Right lobe of liver (tissue), 6 donors: ENCODE data around the gene HGFAC. TPM values are rescaled to one million over a fixed set of nuclear protein-coding genes. Genes with fewer than 3 reads are reported as not detected.
A peak's percentile ranks its signal among the peaks of the same experiment; 100 is the strongest.

Source experiments
- ATAC-seq, 4 donors: fragments of 200-7000 bp; cut with Tn5 transposase; one replicate each; pipeline ENCODE4 v1.9.1; 2020; ENCODE audit warnings: mild to moderate bottlenecking in 4 of 4, moderate library complexity in 4 of 4
- DNase-seq, 3 donors: peaks; one replicate each; pipeline ENCODE4 v3.0.0-alpha.2; 2020
- H3K27ac ChIP-seq, 3 donors: fragments of 200-600 bp; one replicate each; pipeline ENCODE4 v1.8.0; 2022
- H3K27me3 ChIP-seq, 2 donors: fragments of 200-600 bp; one replicate each; pipeline ENCODE4 v1.8.0; 2022
- H3K36me3 ChIP-seq, 4 donors: fragments of 200-600 bp; sonication (generic) in 1 of 4; one replicate each; pipeline versions ENCODE4 v1.5.1 to v1.8.0; 2017 to 2022; ENCODE audit warnings: control low read depth in 1 of 4
- H3K4me1 ChIP-seq, 4 donors: fragments of 200-600 bp; sonication (generic) in 1 of 4; one replicate each; pipeline versions ENCODE4 v1.5.1 to v1.8.0; 2017 to 2022; ENCODE audit warnings: control low read depth in 1 of 4
- H3K4me3 ChIP-seq, 3 donors: fragments of 200-600 bp; one replicate each; pipeline ENCODE4 v1.8.0; 2022
- H3K9me3 ChIP-seq, 4 donors: fragments of 200-600 bp; sonication (generic) in 1 of 4; one replicate each; pipeline versions ENCODE4 v1.5.1 to v1.8.0; 2017 to 2022; ENCODE audit warnings: control low read depth in 1 of 4
- CTCF ChIP-seq, 4 donors: fragments of 200-600 bp in 3 of 4; fragments of 450-650 bp in 1 of 4; IDR thresholded peaks; one replicate each; pipeline versions ENCODE4 v1.5.1 to v1.8.0; 2016 to 2022; ENCODE audit warnings: antibody characterized with exemption in 4 of 4, mild to moderate bottlenecking in 2 of 4
- POLR2A ChIP-seq: fragments of 450-650 bp; IDR thresholded peaks from one replicate; pipeline ENCODE4 v1.6.1; 2017; ENCODE audit warnings: antibody characterized with exemption, mild to moderate bottlenecking
- WGBS: methylation state at CpG from one replicate; pipeline ENCODE4 v1.1.6; 2018; ENCODE audit warnings: low coverage, low lambda C conversion rate; ENCODE audit not compliant: insufficient coverage; ENCODE audit errors: missing lambda C conversion rate; 5-methylcytosine and 5-hydroxymethylcytosine counted together
- intact Hi-C, 2 donors: fragments of 100-400 bp; cut with DNase I; formaldehyde crosslinking; loops; one replicate each; pipeline versions ENCODE4 v1.11.2 to v1.14.1; 2022
- total RNA-seq, 6 experiments: library from RNA; depleted of rRNA in 2 of 6; stranded (reverse); fragments of >200 nt in 2 of 6; fragmentation: NEBNext Ultra II Directional in 3 of 6; extraction: Animal tissue kit (Norgen Biotek cat#: 25700) in 3 of 6; gene quantifications; one replicate each; pipeline versions ENCODE4 v1.1.0 to v1.2.4, GENCODE V29; 2016 to 2023
- donor health status: DM: no; HTN: yes; CAD: no.
- donor health status: DM: no; HTN: no; CAD: no.
- donor health status: DM: no; HTN: no; CAD: no.
- donor health status: DM: no; HTN: yes; CAD: no.
- donor health status: DM: no; HTN: yes; CAD: no.

Gene HGFAC
- total RNA-seq, 6 experiments from 2014 or later: 73.9 to 176 (median 140) TPM

GRCh38 chr4:3397128-3397527, 44.6 kb upstream of the HGFAC start:
- Histone ChIP-seq H3K9me3 (no peaks in the 10 kb centered on the region), H3K27me3 (no peaks in the 10 kb centered on the region), H3K27ac (no peak overlapping the region), H3K36me3 (no peaks in the 10 kb centered on the region), H3K4me1 (peaks cover 0 to 8% (median 3%) of the 10 kb centered on the region in 4 donors), H3K4me3 (no peak overlapping the region)
- no peak for TF ChIP-seq POLR2A
- no peak for TF ChIP-seq CTCF (IDR thresholded peaks at IDR 0.05)
- ATAC-seq (no peak), DNase-seq (no peak)
- 87% methylated on average over 9 of the region's 11 CpGs for WGBS
- intact Hi-C loops: no loop called here

- no peaks in the 10 kb centered on the region for H3K27me3 ChIP-seq
- H3K36me3 ChIP-seq: no peaks in the 10 kb centered on the region
- TF ChIP-seq CTCF (IDR thresholded peaks at IDR 0.05) (peak; percentile 6 to 30 (median 20)), POLR2A (no peak)
- 25% methylated on average over 4 of the region's 5 CpGs for WGBS
- intact Hi-C loops: no loop called here
- H3K4me1 ChIP-seq: peaks cover 0 to 8% (median 3%) of the 10 kb centered on the region in 4 donors
- ATAC-seq (peak; percentile 90 to 94 (median 92)), DNase-seq (peak in 1 of 3 donors; percentile 72)
- H3K27ac ChIP-seq: peak overlapping the region in 1 of 3 donors; percentile 24
- H3K9me3 ChIP-seq: no peaks in the 10 kb centered on the region
- no peak overlapping the region for H3K4me3 ChIP-seq
These were observed 42.2 kb upstream of the HGFAC start for GRCh38 chr4:3399277-3400194.

GRCh38 chr4:3401436-3402171, 40.2 kb upstream of the HGFAC start:
- intact Hi-C loops: no loop called here
- no peak for DNase-seq

More at GRCh38 chr4:3401436-3402171, 40.2 kb upstream of the HGFAC start:
- no peaks in the 10 kb centered on the region for H3K27me3 ChIP-seq
- WGBS: 91% methylated on average over 15 of the region's 22 CpGs
- H3K4me3 ChIP-seq: no peak overlapping the region
- no peaks in the 10 kb centered on the region for H3K36me3 ChIP-seq
- H3K4me1 ChIP-seq: peaks cover 0 to 14% (median 7%) of the 10 kb centered on the region in 4 donors
- no peak overlapping the region for H3K27ac ChIP-seq
- no peak for TF ChIP-seq POLR2A
- no peak for TF ChIP-seq CTCF (IDR thresholded peaks at IDR 0.05)
- ATAC-seq: no peak
- H3K9me3 ChIP-seq: no peaks in the 10 kb centered on the region
